SK-N-DZ (cell line): ENCODE measurements around the gene PLXDC1.
"Not testable (repeated sequence)": the region's sequence is repeated elsewhere in the genome, so short reads cannot be mapped to it uniquely, and the experiment has no call there.

Source experiments
- DNase-seq: peaks from one replicate; pipeline ENCODE4 v3.0.0-alpha.2; 2015; ENCODE audit warnings: low spot score

Gene PLXDC1

GRCh38 chr17:39063681-39064069 is 87.8 kb downstream of the PLXDC1 start:
- DNase-seq = no peak

GRCh38 chr17:39062846-39063680 is 88.4 kb downstream of the PLXDC1 start:
- DNase-seq = no peak

GRCh38 chr17:39058524-39058923 is 92.9 kb downstream of the PLXDC1 start:
- no peak for DNase-seq

GRCh38 chr17:39057701-39058206 is 93.7 kb downstream of the PLXDC1 start:
- DNase-seq = no peak

GRCh38 chr17:39054111-39054645 is 97.3 kb downstream of the PLXDC1 start:
- no peak for DNase-seq

GRCh38 chr17:39052423-39052822 is 99.0 kb downstream of the PLXDC1 start:
- DNase-seq = not testable (repeated sequence)

- no peak for DNase-seq
Measured at GRCh38 chr17:39051001-39051585, 100.3 kb downstream of the PLXDC1 start.

GRCh38 chr17:39045948-39046679 is 105.3 kb downstream of the PLXDC1 start:
- peak; percentile 9 for DNase-seq

GRCh38 chr17:39036009-39036408 is 115.4 kb downstream of the PLXDC1 start:
- no peak for DNase-seq

- DNase-seq = not testable (repeated sequence)
Measured at GRCh38 chr17:39035578-39035977, 115.9 kb downstream of the PLXDC1 start.

GRCh38 chr17:39028690-39029089 is 122.7 kb downstream of the PLXDC1 start:
- DNase-seq = no peak

GRCh38 chr17:39027455-39028035 is 123.9 kb downstream of the PLXDC1 start:
- DNase-seq = no peak

GRCh38 chr17:39026980-39027451 is 124.4 kb downstream of the PLXDC1 start:
- DNase-seq = no peak

- DNase-seq = not testable (repeated sequence)
Measured at GRCh38 chr17:39026346-39026745, 125.1 kb downstream of the PLXDC1 start.

- DNase-seq = no peak
Measured at GRCh38 chr17:39022924-39023323, 128.5 kb downstream of the PLXDC1 start.

GRCh38 chr17:39020037-39020436 is 131.4 kb downstream of the PLXDC1 start:
- not testable (repeated sequence) for DNase-seq

- no peak for DNase-seq
Measured at GRCh38 chr17:39018267-39019134, 132.9 kb downstream of the PLXDC1 start.

GRCh38 chr17:39016193-39017153 is 135.0 kb downstream of the PLXDC1 start:
- DNase-seq = no peak

GRCh38 chr17:39015546-39015935 is 135.9 kb downstream of the PLXDC1 start:
- DNase-seq = no peak
